Left ventricle myocardium inferior (tissue), 1 donor: Measurements from ENCODE around the gene CTNNA1. TPM values are rescaled to one million over a fixed set of nuclear protein-coding genes. Genes with fewer than 3 reads are reported as not detected.

Experiments used
- DNase-seq: peaks from one replicate; pipeline ENCODE4 v3.0.0-alpha.2; 2020
- H3K27ac ChIP-seq: fragments of 200-600 bp; replicated peaks from 2 replicates; pipeline ENCODE4 v1.8.0; 2021
- H3K27me3 ChIP-seq: fragments of 200-600 bp; 2 replicates; pipeline ENCODE4 v1.8.0; 2021; ENCODE audit warnings: low read depth
- H3K36me3 ChIP-seq: fragments of 200-600 bp; 2 replicates; pipeline ENCODE4 v1.8.0; 2021
- H3K4me1 ChIP-seq: fragments of 200-600 bp; 2 replicates; pipeline ENCODE4 v1.8.0; 2021
- H3K4me3 ChIP-seq: fragments of 200-600 bp; 2 replicates; pipeline ENCODE4 v1.8.0; 2021; ENCODE audit warnings: mild to moderate bottlenecking, moderate library complexity
- H3K9me3 ChIP-seq: fragments of 200-600 bp; replicated peaks from 2 replicates; pipeline ENCODE4 v1.8.0; 2021
- CTCF ChIP-seq: fragments of 200-600 bp; IDR thresholded peaks from 2 replicates; pipeline ENCODE4 v1.8.0; 2021; ENCODE audit warnings: antibody characterized with exemption, mild to moderate bottlenecking, borderline replicate concordance
- intact Hi-C: fragments of 100-400 bp; cut with micrococcal nuclease; formaldehyde crosslinking; loops from one replicate; pipeline ENCODE4 v1.11.0; 2022
- total RNA-seq: library from RNA; stranded (reverse); fragmentation: NEBNext Ultra II Directional; extraction: Animal tissue kit (Norgen Biotek cat#: 25700); gene quantifications from one replicate; pipeline ENCODE4 v1.2.1, GENCODE V29; 2021
- donor health status: DM: no; HTN: yes; CAD: no; lungs with severe emphysema.

The CTNNA1 gene
- total RNA-seq, 1 donor from 2014 or later, result 341 TPM

- intact Hi-C loops, result no loop called here
- no peaks in the 10 kb centered on the region for H3K27me3 ChIP-seq
- no peak overlapping the region for H3K4me3 ChIP-seq
- DNase-seq, result no peak
- TF ChIP-seq CTCF, result no peak
- H3K36me3 ChIP-seq, result peaks cover 22% of the 10 kb centered on the region
- no peak overlapping the region for H3K27ac ChIP-seq
- no peaks in the 10 kb centered on the region for H3K9me3 ChIP-seq
- peaks cover 29% of the 10 kb centered on the region for H3K4me1 ChIP-seq
These were observed 191.5 kb downstream of the CTNNA1 start for GRCh38 chr5:138944527-138945322.

GRCh38 chr5:138945421-138946240 lies 192.4 kb downstream of the CTNNA1 start:
- TF ChIP-seq CTCF, result no peak
- peaks cover 39% of the 10 kb centered on the region for H3K4me1 ChIP-seq
- intact Hi-C loops, result no loop called here

GRCh38 chr5:138946241-138946623 lies 193.0 kb downstream of the CTNNA1 start:
- H3K9me3 ChIP-seq, result no peaks in the 10 kb centered on the region
- H3K4me1 ChIP-seq, result peaks cover 45% of the 10 kb centered on the region
- no peaks in the 10 kb centered on the region for H3K27me3 ChIP-seq
- no peak for DNase-seq
- TF ChIP-seq CTCF, result no peak
- no peak overlapping the region for H3K27ac ChIP-seq
- H3K36me3 ChIP-seq, result peaks cover 22% of the 10 kb centered on the region
- intact Hi-C loops, result no loop called here
- H3K4me3 ChIP-seq, result no peak overlapping the region

More at GRCh38 chr5:138945421-138946240, 192.4 kb downstream of the CTNNA1 start:
- no peaks in the 10 kb centered on the region for H3K9me3 ChIP-seq
- H3K27ac ChIP-seq, result no peak overlapping the region
- H3K36me3 ChIP-seq, result peaks cover 22% of the 10 kb centered on the region
- H3K27me3 ChIP-seq, result no peaks in the 10 kb centered on the region
- DNase-seq, result no peak
- H3K4me3 ChIP-seq, result no peak overlapping the region

- peaks cover 22% of the 10 kb centered on the region for H3K36me3 ChIP-seq
- TF ChIP-seq CTCF, result no peak
- H3K9me3 ChIP-seq, result no peaks in the 10 kb centered on the region
- peaks cover 52% of the 10 kb centered on the region for H3K4me1 ChIP-seq
- H3K4me3 ChIP-seq, result no peak overlapping the region
- no peaks in the 10 kb centered on the region for H3K27me3 ChIP-seq
- no peak overlapping the region for H3K27ac ChIP-seq
- DNase-seq, result no peak
- intact Hi-C loops, result no loop called here
These were observed 193.8 kb downstream of the CTNNA1 start for GRCh38 chr5:138946831-138947560.

GRCh38 chr5:138947780-138948179 lies 194.6 kb downstream of the CTNNA1 start:
- peaks cover 60% of the 10 kb centered on the region for H3K4me1 ChIP-seq
- intact Hi-C loops, result no loop called here
- no peak for TF ChIP-seq CTCF

More at GRCh38 chr5:138947780-138948179, 194.6 kb downstream of the CTNNA1 start:
- DNase-seq, result no peak
- Histone ChIP-seq H3K27ac (no peak overlapping the region), H3K4me3 (no peak overlapping the region), H3K27me3 (no peaks in the 10 kb centered on the region), H3K9me3 (no peaks in the 10 kb centered on the region), H3K36me3 (peaks cover 22% of the 10 kb centered on the region)
